ENCODE data around the gene MSRB3. TPM values are rescaled to one million over a fixed set of nuclear protein-coding genes. Genes with fewer than 3 reads are reported as not detected.

MSRB3 gene
- total and polyA plus RNA-seq, 8 donors = 10.7 to 142 (median 27.8) TPM

DNA sequence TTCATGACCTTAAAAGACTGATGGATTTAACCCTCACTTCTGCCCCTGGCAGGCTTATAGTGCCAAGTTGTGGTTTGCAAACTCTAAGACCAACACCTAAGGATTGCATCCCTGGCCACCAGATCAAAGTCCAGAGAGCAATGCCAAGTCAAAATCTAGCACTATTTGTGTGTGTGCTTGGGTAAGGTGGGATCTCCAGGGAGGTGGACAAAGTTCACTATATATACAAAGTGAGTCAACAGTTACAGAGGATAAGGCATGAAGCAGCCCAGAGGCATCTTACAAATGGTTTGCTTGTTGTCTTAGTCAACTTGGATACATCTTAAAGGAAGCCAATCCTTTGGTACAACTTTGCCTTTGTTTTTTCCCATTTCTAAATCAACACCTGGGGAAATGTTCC is 137.3 kb downstream of the MSRB3 start:
- Histone ChIP-seq H3K27me3 (no peaks in the 10 kb centered on the region), H3K4me3 (no peak overlapping the region), H3K9me3 (peaks cover 0 to 13% (median under 1%) of the 10 kb centered on the region in 4 donors), H3K27ac (no peak overlapping the region), H3K36me3 (peaks cover 0 to 14% (median 8%) of the 10 kb centered on the region in 4 donors), H3K4me1 (peaks cover 0 to 2% (median under 1%) of the 10 kb centered on the region in 4 donors)
- intact Hi-C loops (cut with DNase I; ENCODE audit: low total_unique reads) = no loop called here
- peak in 1 of 2 donors; percentile 18 for DNase-seq
- TF ChIP-seq POLR2A (IDR thresholded peaks at IDR 0.05) (no peak), POLR2AphosphoS5 (IDR thresholded peaks at IDR 0.05) (peak in 2 of 3 donors; percentile 10 to 61)

DNA sequence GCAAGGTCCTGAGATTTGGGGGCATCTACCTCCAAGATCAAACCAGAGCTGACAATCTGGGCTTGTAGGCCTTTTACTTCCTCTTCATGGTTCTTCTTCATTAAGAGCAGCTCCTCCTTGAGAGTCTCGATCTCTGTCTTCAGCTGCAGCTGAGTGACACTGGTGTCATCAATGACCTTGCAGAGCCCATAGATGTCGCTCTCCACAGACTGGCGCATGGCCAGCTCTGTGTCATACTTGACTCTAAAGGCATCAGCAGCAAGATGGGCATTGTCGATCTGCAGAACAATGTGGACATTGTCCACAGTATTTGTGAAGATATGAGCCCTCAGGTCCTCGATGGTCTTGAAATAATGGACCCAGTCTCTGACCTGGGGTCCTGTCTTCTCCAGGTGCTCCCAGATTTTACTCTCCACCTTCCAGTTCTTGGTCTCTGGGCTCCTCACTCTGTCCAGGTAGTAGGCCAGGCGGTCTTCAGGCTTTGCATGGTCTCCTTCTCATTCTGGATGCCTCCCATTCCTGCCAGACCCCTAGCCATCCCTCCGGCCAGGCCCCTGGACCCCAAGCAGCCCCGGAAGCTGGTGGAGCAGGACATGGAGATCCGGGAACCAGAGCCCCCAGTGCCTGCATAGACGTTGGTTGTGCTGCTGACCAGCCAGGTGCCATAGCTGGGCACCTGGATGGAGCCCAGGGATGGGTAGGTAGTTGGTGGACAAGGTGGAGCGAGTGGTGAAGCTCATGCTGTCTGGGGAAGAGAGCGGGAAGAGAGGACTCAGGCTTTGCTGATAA is 141.0 kb downstream of the MSRB3 start:
- peaks cover 0 to 23% (median 8%) of the 10 kb centered on the region in 4 donors for H3K36me3 ChIP-seq
- no peak overlapping the region for H3K27ac ChIP-seq
- DNase-seq = no peak
- no peak overlapping the region for H3K4me3 ChIP-seq
- no peaks in the 10 kb centered on the region for H3K4me1 ChIP-seq
- intact Hi-C loops (cut with DNase I; ENCODE audit: low total_unique reads) = no loop called here
- H3K27me3 ChIP-seq = no peaks in the 10 kb centered on the region
- peaks cover 0 to 32% (median 12%) of the 10 kb centered on the region in 4 donors for H3K9me3 ChIP-seq
- no peak for TF ChIP-seq EP300 (IDR thresholded peaks at IDR 0.05)
- 90 to 94% (median 93%) methylated on average over 12 of the region's 12 CpGs for WGBS, 5 donors

DNA sequence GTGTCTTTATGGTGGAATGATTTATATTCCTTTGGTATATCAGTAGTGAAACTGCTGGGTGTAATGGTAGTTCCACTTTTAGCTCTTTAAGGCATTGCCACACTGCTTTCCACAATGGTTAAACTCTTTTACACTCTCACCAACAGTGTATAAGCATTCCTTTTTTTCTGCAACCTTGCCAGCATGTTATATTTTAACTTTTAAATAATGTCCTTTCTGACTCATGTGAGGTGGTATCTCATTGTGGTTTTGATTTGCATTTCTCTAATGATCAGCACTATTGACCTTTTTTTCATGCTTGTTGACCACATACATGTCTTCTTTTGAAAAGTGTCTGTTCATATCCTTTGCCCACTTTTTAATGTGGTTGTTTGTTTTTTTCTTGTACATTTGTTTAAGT is 142.5 kb downstream of the MSRB3 start:
- DNase-seq = no peak
- intact Hi-C loops (cut with DNase I; ENCODE audit: low total_unique reads) = no loop called here
- no peak for TF ChIP-seq EP300 (IDR thresholded peaks at IDR 0.05)
- TF ChIP-seq, protein P1, sequence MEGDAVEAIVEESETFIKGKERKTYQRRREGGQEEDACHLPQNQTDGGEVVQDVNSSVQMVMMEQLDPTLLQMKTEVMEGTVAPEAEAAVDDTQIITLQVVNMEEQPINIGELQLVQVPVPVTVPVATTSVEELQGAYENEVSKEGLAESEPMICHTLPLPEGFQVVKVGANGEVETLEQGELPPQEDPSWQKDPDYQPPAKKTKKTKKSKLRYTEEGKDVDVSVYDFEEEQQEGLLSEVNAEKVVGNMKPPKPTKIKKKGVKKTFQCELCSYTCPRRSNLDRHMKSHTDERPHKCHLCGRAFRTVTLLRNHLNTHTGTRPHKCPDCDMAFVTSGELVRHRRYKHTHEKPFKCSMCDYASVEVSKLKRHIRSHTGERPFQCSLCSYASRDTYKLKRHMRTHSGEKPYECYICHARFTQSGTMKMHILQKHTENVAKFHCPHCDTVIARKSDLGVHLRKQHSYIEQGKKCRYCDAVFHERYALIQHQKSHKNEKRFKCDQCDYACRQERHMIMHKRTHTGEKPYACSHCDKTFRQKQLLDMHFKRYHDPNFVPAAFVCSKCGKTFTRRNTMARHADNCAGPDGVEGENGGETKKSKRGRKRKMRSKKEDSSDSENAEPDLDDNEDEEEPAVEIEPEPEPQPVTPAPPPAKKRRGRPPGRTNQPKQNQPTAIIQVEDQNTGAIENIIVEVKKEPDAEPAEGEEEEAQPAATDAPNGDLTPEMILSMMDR (IDR thresholded peaks at IDR 0.05) = no peak
- H3K4me3 ChIP-seq = no peak overlapping the region
- H3K9me3 ChIP-seq = peaks cover 0 to 42% (median 18%) of the 10 kb centered on the region in 4 donors
- H3K36me3 ChIP-seq = peaks cover 0 to 23% (median 8%) of the 10 kb centered on the region in 4 donors
- H3K4me1 ChIP-seq = no peaks in the 10 kb centered on the region
- H3K27ac ChIP-seq = no peak overlapping the region
- H3K27me3 ChIP-seq = no peaks in the 10 kb centered on the region

DNA sequence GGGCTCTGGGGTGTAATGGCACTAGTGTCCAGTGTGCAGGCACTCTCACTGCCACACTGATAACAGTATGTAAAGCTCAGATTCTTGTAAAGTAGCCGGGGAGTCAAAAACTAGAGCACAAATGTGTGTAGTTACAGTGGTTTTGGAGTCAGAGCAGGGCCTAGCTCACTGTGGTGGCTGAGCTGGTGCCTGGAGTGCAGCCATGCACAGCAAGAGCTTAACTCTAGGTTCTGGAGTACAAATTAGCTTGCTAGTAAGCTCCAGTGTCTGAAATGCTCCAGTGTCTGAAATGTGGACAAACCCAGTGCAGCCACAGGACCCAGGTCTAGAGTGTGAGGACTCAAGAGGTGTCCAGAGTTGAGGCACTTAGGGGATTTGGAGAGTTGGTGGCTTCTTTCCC is 149.2 kb downstream of the MSRB3 start:
- Histone ChIP-seq H3K27ac (no peak overlapping the region), H3K36me3 (no peaks in the 10 kb centered on the region), H3K9me3 (peaks cover 0 to 32% (median 12%) of the 10 kb centered on the region in 4 donors), H3K4me1 (no peaks in the 10 kb centered on the region), H3K27me3 (no peaks in the 10 kb centered on the region), H3K4me3 (no peak overlapping the region)
- intact Hi-C loops (cut with DNase I; ENCODE audit: low total_unique reads) = no loop called here
- TF ChIP-seq POLR2AphosphoS5 (IDR thresholded peaks at IDR 0.05) (no peak), POLR2A (IDR thresholded peaks at IDR 0.05) (no peak), EP300 (IDR thresholded peaks at IDR 0.05) (no peak)
- TF ChIP-seq, protein P1 (IDR thresholded peaks at IDR 0.05) = no peak
- no peak for DNase-seq
- 74 to 90% (median 82%) methylated on average over 1 of the region's 1 CpG for WGBS, 5 donors

DNA sequence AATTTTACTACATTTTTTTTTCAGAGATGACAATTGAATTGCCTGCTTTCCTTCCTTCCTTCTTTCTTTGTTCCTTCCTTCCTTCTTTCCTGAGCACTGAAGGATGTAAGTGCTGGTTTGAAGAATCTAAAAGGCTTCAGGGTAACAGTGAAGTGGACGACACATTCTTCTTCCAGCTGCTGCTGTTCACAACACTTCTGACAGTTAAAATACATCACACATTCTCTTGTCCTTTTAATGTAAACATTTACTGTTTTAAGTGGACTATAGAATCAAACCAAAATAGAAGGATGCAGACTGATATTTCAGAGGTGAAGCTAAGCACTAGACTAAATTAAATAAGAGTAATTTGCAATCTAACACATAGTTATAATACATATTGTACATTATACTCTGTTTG is 151.5 kb downstream of the MSRB3 start:
- Histone ChIP-seq H3K36me3 (no peaks in the 10 kb centered on the region), H3K4me3 (no peak overlapping the region), H3K27ac (no peak overlapping the region), H3K9me3 (peaks cover 0 to 25% (median 9%) of the 10 kb centered on the region in 4 donors), H3K27me3 (no peaks in the 10 kb centered on the region), H3K4me1 (no peaks in the 10 kb centered on the region)
- intact Hi-C loops (cut with DNase I; ENCODE audit: low total_unique reads) = no loop called here
- WGBS, 5 donors = 67 to 78% (median 72%) methylated on average over 1 of the region's 1 CpG
- peak in 1 of 2 donors; percentile 10 for DNase-seq
- TF ChIP-seq POLR2A (IDR thresholded peaks at IDR 0.05) (no peak), POLR2AphosphoS5 (IDR thresholded peaks at IDR 0.05) (no peak), EP300 (IDR thresholded peaks at IDR 0.05) (no peak)
- TF ChIP-seq, protein P1 (IDR thresholded peaks at IDR 0.05) = no peak
